Fibroblast of lung (primary cell): ENCODE data around the gene OXCT1.
"Not testable (repeated sequence)": the region's sequence is repeated elsewhere in the genome, so short reads cannot be mapped to it uniquely, and the experiment has no call there.

Experiments
- CTCF ChIP-seq, 2 donors: IDR thresholded peaks in 1 of 2; conservative IDR thresholded peaks in 1 of 2; 1 replicate in 1 of 2; 2 replicates in 1 of 2; pipeline ENCODE4 v1.5.1; 2011 to 2012; ENCODE audit warnings: low read length in 2 of 2, control low read depth in 1 of 2, inconsistent platforms in 1 of 2, low read depth in 1 of 2, mild to moderate bottlenecking in 1 of 2
- EZH2 ChIP-seq: IDR thresholded peaks from 2 replicates; pipeline ENCODE4 v1.5.1; 2012; ENCODE audit warnings: low read length, control low read depth, mild to moderate bottlenecking; ENCODE audit errors: missing control alignments

GRCh38 chr5:41729381-41729780, 140.8 kb downstream of the OXCT1 start:
- not testable (repeated sequence) for TF ChIP-seq CTCF (conservative IDR thresholded peaks at IDR 0.05 in 1 of 2, IDR thresholded peaks at IDR 0.05 in 1 of 2; ENCODE audit: low read depth in 1 of 2, low read length in 2 of 2); EZH2
